NCI-H2081 (cell line): ENCODE measurements around the gene GPC4.
"Not testable (repeated sequence)": the region's sequence is repeated elsewhere in the genome, so short reads cannot be mapped to it uniquely, and the experiment has no call there.

Source experiments
- DNase-seq, 2 experiments: peaks; one replicate each; lab custom pipeline; 2025; lab: John Stamatoyannopoulos, UW

Gene GPC4

GRCh38 chrX:133365871-133366611 is 49.2 kb downstream of the GPC4 start:
- no peak for DNase-seq

GRCh38 chrX:133364865-133365264 is 50.4 kb downstream of the GPC4 start:
- DNase-seq: no peak

- no peak for DNase-seq
Measured at GRCh38 chrX:133364196-133364595, 51.1 kb downstream of the GPC4 start.

GRCh38 chrX:133362538-133362937 is 52.8 kb downstream of the GPC4 start:
- DNase-seq: no peak

- DNase-seq: no peak
Measured at GRCh38 chrX:133359466-133359865, 55.8 kb downstream of the GPC4 start.

- no peak for DNase-seq
Measured at GRCh38 chrX:133353233-133353632, 62.1 kb downstream of the GPC4 start.

GRCh38 chrX:133350751-133351150 is 64.5 kb downstream of the GPC4 start:
- no peak for DNase-seq

GRCh38 chrX:133346026-133346425 is 69.3 kb downstream of the GPC4 start:
- DNase-seq: no peak

- DNase-seq: no peak
Measured at GRCh38 chrX:133339566-133339965, 75.7 kb downstream of the GPC4 start.

GRCh38 chrX:133337250-133337649 is 78.0 kb downstream of the GPC4 start:
- no peak for DNase-seq

- DNase-seq: peak; percentile 8 to 31
Measured at GRCh38 chrX:133335027-133335426, 80.3 kb downstream of the GPC4 start.

GRCh38 chrX:133333154-133333750 is 82.0 kb downstream of the GPC4 start:
- DNase-seq: no peak

GRCh38 chrX:133332737-133333136 is 82.6 kb downstream of the GPC4 start:
- DNase-seq: no peak

GRCh38 chrX:133330956-133331355 is 84.3 kb downstream of the GPC4 start:
- no peak for DNase-seq

GRCh38 chrX:133325422-133325821 is 89.9 kb downstream of the GPC4 start:
- no peak for DNase-seq

GRCh38 chrX:133323431-133323830 is 91.9 kb downstream of the GPC4 start:
- no peak for DNase-seq

- not testable (repeated sequence) for DNase-seq
Measured at GRCh38 chrX:133322269-133322668, 93.0 kb downstream of the GPC4 start.

- no peak for DNase-seq
Measured at GRCh38 chrX:133321451-133321850, 93.8 kb downstream of the GPC4 start.

- no peak for DNase-seq
Measured at GRCh38 chrX:133314281-133314680, 101.0 kb downstream of the GPC4 start.

- DNase-seq: no peak
Measured at GRCh38 chrX:133308499-133308897, 106.8 kb downstream of the GPC4 start.

- no peak for DNase-seq
Measured at GRCh38 chrX:133307637-133308498, 107.4 kb downstream of the GPC4 start.

GRCh38 chrX:133307094-133307493 is 108.2 kb downstream of the GPC4 start:
- no peak for DNase-seq

GRCh38 chrX:133306316-133306715 is 109.0 kb downstream of the GPC4 start:
- no peak for DNase-seq
